Astrocyte (in vitro differentiated cells and primary cell): ENCODE data around the gene KIF1A. TPM values are rescaled to one million over a fixed set of nuclear protein-coding genes. Genes with fewer than 3 reads are reported as not detected.

ENCODE experiments used
- DNase-seq: peaks from one replicate; pipeline ENCODE4 v3.0.0-alpha.2; 2010; ENCODE audit warnings: low read depth
- FAIRE-seq: peaks from 2 replicates; lab custom pipeline; 2011; peaks lifted over from hg19 to GRCh38; lab: Jason Lieb, UNC
- H2AFZ ChIP-seq: 2 replicates; pipeline ENCODE4 v1.6.0; 2012; ENCODE audit warnings: low read depth, low read length, inconsistent platforms
- H3K27ac ChIP-seq: 2 replicates; pipeline ENCODE4 v1.5.1; 2011; ENCODE audit warnings: low read depth, low read length, inconsistent platforms
- H3K27me3 ChIP-seq: 2 replicates; pipeline ENCODE4 v1.6.0; 2011; ENCODE audit warnings: low read length, inconsistent platforms; ENCODE audit not compliant: insufficient read depth
- H3K36me3 ChIP-seq: 2 replicates; pipeline ENCODE4 v1.5.1; 2011; ENCODE audit warnings: low read length, inconsistent platforms; ENCODE audit not compliant: insufficient read depth
- H3K4me1 ChIP-seq: 2 replicates; pipeline ENCODE4 v1.5.1; 2011; ENCODE audit warnings: low read length, inconsistent platforms; ENCODE audit not compliant: insufficient read depth
- H3K4me2 ChIP-seq: 2 replicates; pipeline ENCODE4 v1.6.0; 2012; ENCODE audit warnings: low read length, inconsistent platforms
- H3K4me3 ChIP-seq: 2 replicates; pipeline ENCODE4 v1.5.1; 2011; ENCODE audit warnings: low read depth, mild to moderate bottlenecking, low read length, inconsistent platforms; ENCODE audit not compliant: insufficient read depth
- H3K79me2 ChIP-seq: 2 replicates; pipeline ENCODE4 v1.6.0; 2012; ENCODE audit warnings: mild to moderate bottlenecking, low read length, inconsistent platforms; ENCODE audit not compliant: insufficient read depth
- H3K9ac ChIP-seq: 2 replicates; pipeline ENCODE4 v1.6.0; 2012; ENCODE audit warnings: mild to moderate bottlenecking, low read length, inconsistent platforms
- H3K9me3 ChIP-seq: 2 replicates; pipeline ENCODE4 v1.5.1; 2012; ENCODE audit warnings: low read depth, mild to moderate bottlenecking, low read length, inconsistent platforms; ENCODE audit not compliant: insufficient read depth
- H4K20me1 ChIP-seq: 2 replicates; pipeline ENCODE4 v1.6.0; 2012; ENCODE audit warnings: low read length, inconsistent platforms; ENCODE audit not compliant: insufficient read depth
- H3K27ac Mint-ChIP-seq: one replicate; pipeline ENCODE4 v1.8.0; 2021; ENCODE audit warnings: mild to moderate bottlenecking, mixed read lengths; ENCODE audit not compliant: unreplicated experiment
- H3K27me3 Mint-ChIP-seq: one replicate; pipeline ENCODE4 v1.8.0; 2021; ENCODE audit warnings: low read depth, mixed read lengths; ENCODE audit not compliant: unreplicated experiment
- H3K36me3 Mint-ChIP-seq: one replicate; pipeline ENCODE4 v1.8.0; 2021; ENCODE audit warnings: low read depth, mixed read lengths; ENCODE audit not compliant: unreplicated experiment
- H3K4me1 Mint-ChIP-seq: one replicate; pipeline ENCODE4 v1.8.0; 2021; ENCODE audit warnings: low read depth, mixed read lengths; ENCODE audit not compliant: unreplicated experiment
- H3K4me3 Mint-ChIP-seq: one replicate; pipeline ENCODE4 v1.8.0; 2021; ENCODE audit warnings: mild to moderate bottlenecking, moderate library complexity, mixed read lengths; ENCODE audit not compliant: unreplicated experiment
- H3K9me3 Mint-ChIP-seq: one replicate; pipeline ENCODE4 v1.8.0; 2021; ENCODE audit warnings: mild to moderate bottlenecking, mixed read lengths; ENCODE audit not compliant: unreplicated experiment
- EZH2 ChIP-seq: IDR thresholded peaks from 2 replicates; pipeline ENCODE4 v1.6.1; 2012; ENCODE audit warnings: mild to moderate bottlenecking, low read length, inconsistent platforms; ENCODE audit not compliant: insufficient read depth
- total RNA-seq: library from RNA; stranded (reverse); gene quantifications from 2 replicates; pipeline ENCODE4 v1.2.1, GENCODE V29; 2021
- TF ChIP-seq, protein P1 (sequence below): IDR thresholded peaks from 2 replicates; pipeline ENCODE4 v1.5.1; 2011; ENCODE audit warnings: low read depth, mild to moderate bottlenecking, inconsistent platforms, low read length, moderate library complexity; ENCODE audit not compliant: insufficient read depth

KIF1A gene
- total RNA-seq, 1 donor from 2014 or later = 51.2 TPM

DNA sequence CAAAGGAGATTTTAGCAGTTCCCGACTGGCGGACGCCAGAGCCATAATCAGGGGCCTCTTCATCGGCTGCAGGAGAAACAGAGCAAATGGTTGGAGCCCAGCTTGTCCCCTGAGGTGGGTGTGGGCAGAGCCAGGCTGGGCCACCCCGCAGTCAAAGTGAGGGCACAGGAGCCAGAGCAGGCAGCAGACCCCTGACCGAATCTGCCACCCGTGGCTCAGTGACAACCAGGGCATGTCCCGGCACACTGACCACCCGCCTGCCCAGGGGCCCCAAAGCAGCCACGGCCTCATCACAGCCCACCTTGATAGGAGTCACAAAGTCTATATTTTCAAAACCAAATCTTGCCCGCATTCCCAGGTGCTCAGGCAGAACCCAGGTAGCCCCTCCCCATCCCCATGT is 72.8 kb downstream of the KIF1A start:
- Histone ChIP-seq H3K27me3 (no peaks in the 10 kb centered on the region), H3K4me2 (no peak overlapping the region), H3K9me3 (no peaks in the 10 kb centered on the region), H3K79me2 (no peaks in the 10 kb centered on the region), H3K4me1 (no peaks in the 10 kb centered on the region), H3K9ac (no peak overlapping the region), H3K4me3 (no peak overlapping the region), H4K20me1 (no peaks in the 10 kb centered on the region), H2AFZ (no peak overlapping the region), H3K36me3 (no peaks in the 10 kb centered on the region), H3K27ac (no peak overlapping the region)
- H3K27me3 Mint-ChIP-seq = peaks cover 18% of the 10 kb centered on the region
- H3K4me1 Mint-ChIP-seq = no peaks in the 10 kb centered on the region
- peaks cover 2% of the 10 kb centered on the region for H3K36me3 Mint-ChIP-seq
- FAIRE-seq (no peak), DNase-seq (no peak)
- no peak for TF ChIP-seq EZH2
- TF ChIP-seq, protein P1, sequence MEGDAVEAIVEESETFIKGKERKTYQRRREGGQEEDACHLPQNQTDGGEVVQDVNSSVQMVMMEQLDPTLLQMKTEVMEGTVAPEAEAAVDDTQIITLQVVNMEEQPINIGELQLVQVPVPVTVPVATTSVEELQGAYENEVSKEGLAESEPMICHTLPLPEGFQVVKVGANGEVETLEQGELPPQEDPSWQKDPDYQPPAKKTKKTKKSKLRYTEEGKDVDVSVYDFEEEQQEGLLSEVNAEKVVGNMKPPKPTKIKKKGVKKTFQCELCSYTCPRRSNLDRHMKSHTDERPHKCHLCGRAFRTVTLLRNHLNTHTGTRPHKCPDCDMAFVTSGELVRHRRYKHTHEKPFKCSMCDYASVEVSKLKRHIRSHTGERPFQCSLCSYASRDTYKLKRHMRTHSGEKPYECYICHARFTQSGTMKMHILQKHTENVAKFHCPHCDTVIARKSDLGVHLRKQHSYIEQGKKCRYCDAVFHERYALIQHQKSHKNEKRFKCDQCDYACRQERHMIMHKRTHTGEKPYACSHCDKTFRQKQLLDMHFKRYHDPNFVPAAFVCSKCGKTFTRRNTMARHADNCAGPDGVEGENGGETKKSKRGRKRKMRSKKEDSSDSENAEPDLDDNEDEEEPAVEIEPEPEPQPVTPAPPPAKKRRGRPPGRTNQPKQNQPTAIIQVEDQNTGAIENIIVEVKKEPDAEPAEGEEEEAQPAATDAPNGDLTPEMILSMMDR = no peak
- H3K27ac Mint-ChIP-seq = no peak overlapping the region
- H3K9me3 Mint-ChIP-seq = no peaks in the 10 kb centered on the region
- no peak overlapping the region for H3K4me3 Mint-ChIP-seq

DNA sequence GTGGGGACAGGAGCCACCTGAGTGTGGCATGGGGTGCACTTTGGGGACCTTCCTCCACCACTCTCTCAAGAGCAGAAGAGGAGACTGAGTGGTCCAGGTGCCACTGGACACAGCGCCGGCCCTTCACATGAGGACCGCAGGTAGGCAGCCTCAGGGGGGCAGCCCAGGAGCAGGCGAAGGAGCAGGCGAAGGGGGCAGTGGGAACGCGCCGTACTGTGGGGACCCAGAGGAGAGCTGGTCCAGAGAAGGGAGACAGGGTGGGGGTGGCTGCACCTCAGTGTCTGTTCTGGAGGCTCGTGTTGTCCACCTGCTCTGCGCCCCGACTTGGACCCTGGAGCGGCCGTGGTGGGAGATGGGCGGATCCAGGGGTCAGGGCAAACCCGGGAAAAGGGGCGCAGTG is 73.3 kb downstream of the KIF1A start:
- no peaks in the 10 kb centered on the region for H3K4me1 Mint-ChIP-seq
- H3K36me3 Mint-ChIP-seq = peaks cover 4% of the 10 kb centered on the region
- TF ChIP-seq, protein P1 = no peak
- TF ChIP-seq EZH2 = no peak
- no peaks in the 10 kb centered on the region for H3K36me3 ChIP-seq
- peaks cover 22% of the 10 kb centered on the region for H3K27me3 Mint-ChIP-seq
- H3K27ac Mint-ChIP-seq = no peak overlapping the region
- no peaks in the 10 kb centered on the region for H3K4me1 ChIP-seq
- H3K79me2 ChIP-seq = no peaks in the 10 kb centered on the region
- FAIRE-seq (no peak), DNase-seq (no peak)
- no peaks in the 10 kb centered on the region for H4K20me1 ChIP-seq
- no peak overlapping the region for H3K4me3 Mint-ChIP-seq
- no peak overlapping the region for H3K4me3 ChIP-seq
- no peak overlapping the region for H3K9ac ChIP-seq
- H2AFZ ChIP-seq = no peak overlapping the region
- no peaks in the 10 kb centered on the region for H3K27me3 ChIP-seq
- H3K27ac ChIP-seq = no peak overlapping the region
- no peak overlapping the region for H3K4me2 ChIP-seq
- no peaks in the 10 kb centered on the region for H3K9me3 ChIP-seq
- no peaks in the 10 kb centered on the region for H3K9me3 Mint-ChIP-seq

DNA sequence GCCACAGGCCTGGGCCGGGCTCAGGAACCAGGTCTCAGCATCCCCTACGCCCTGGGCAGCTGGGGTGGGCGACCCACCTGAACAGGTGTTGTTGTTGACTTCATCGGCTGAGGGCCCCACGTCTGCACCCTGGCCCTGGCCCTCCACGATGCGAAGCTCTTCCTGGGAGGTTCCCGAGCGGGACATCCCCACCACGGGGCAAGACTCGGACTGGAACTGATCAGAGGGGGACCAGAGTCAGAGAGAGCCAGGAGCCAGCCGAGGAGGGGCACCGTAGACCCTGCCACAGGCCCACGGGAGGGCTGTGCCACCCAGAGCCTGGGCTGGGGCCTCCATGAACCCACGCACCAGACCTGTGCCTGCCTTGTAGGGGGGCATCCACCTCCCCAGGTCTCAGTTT is 74.1 kb downstream of the KIF1A start:
- H2AFZ ChIP-seq = no peak overlapping the region
- Mint-ChIP-seq H3K27ac (no peak overlapping the region), H3K36me3 (peaks cover 5% of the 10 kb centered on the region), H3K27me3 (peaks cover 21% of the 10 kb centered on the region), H3K9me3 (no peaks in the 10 kb centered on the region), H3K4me3 (no peak overlapping the region), H3K4me1 (no peaks in the 10 kb centered on the region)
- FAIRE-seq = no peak
- H3K36me3 ChIP-seq = no peaks in the 10 kb centered on the region
- no peak overlapping the region for H3K9ac ChIP-seq
- H3K79me2 ChIP-seq = no peaks in the 10 kb centered on the region
- no peak overlapping the region for H3K4me3 ChIP-seq
- H3K27ac ChIP-seq = no peak overlapping the region
- no peaks in the 10 kb centered on the region for H4K20me1 ChIP-seq
- DNase-seq = no peak
- H3K4me1 ChIP-seq = no peaks in the 10 kb centered on the region
- H3K9me3 ChIP-seq = no peaks in the 10 kb centered on the region
- TF ChIP-seq, protein P1 = no peak
- TF ChIP-seq EZH2 = no peak
- no peaks in the 10 kb centered on the region for H3K27me3 ChIP-seq
- no peak overlapping the region for H3K4me2 ChIP-seq
